Measurements from ENCODE around the gene TP53I11.

GRCh38 chr11:44993971-44994704, 43.5 kb upstream of the TP53I11 start:
- TF ChIP-seq CTCF (conservative IDR thresholded peaks at IDR 0.05) (no peak), ZFX (IDR thresholded peaks at IDR 0.05) (no peak)

Measured in C4-2B (cell line).